Right atrium auricular region (tissue), 2 donors: ENCODE measurements around the gene CDH24. TPM values are rescaled to one million over a fixed set of nuclear protein-coding genes. Genes with fewer than 3 reads are reported as not detected.

Source experiments
- DNase-seq: peaks from one replicate; pipeline ENCODE4 v3.0.0-alpha.2; 2019; ENCODE audit warnings: low spot score
- H3K27ac ChIP-seq, 2 donors: fragments of 200-600 bp; sonication (generic); 1 replicate in 1 of 2; 2 replicates in 1 of 2; pipeline ENCODE4 v1.5.1; 2016 to 2019
- H3K27me3 ChIP-seq, 2 donors: fragments of 200-600 bp; sonication (generic); one replicate each; pipeline versions ENCODE4 v1.5.1 to v1.6.0; 2017 to 2019
- H3K36me3 ChIP-seq: fragments of 200-600 bp; sonication (generic); one replicate; pipeline ENCODE4 v1.5.1; 2016
- H3K4me1 ChIP-seq, 2 donors: fragments of 200-600 bp; sonication (generic); one replicate each; pipeline versions ENCODE4 v1.5.1 to v1.6.0; 2017 to 2019
- H3K4me3 ChIP-seq, 2 donors: fragments of 200-600 bp; sonication (generic); 1 replicate in 1 of 2; 2 replicates in 1 of 2; pipeline ENCODE4 v1.5.1; 2017 to 2019; ENCODE audit warnings: mild to moderate bottlenecking in 1 of 2, moderate library complexity in 1 of 2
- H3K9me3 ChIP-seq, 2 donors: fragments of 200-600 bp; sonication (generic); one replicate each; pipeline ENCODE4 v1.5.1; 2019
- CTCF ChIP-seq, 2 donors: fragments of 200-600 bp; sonication (generic); IDR thresholded peaks; one replicate each; pipeline ENCODE4 v1.5.1; 2019; ENCODE audit warnings: antibody characterized with exemption in 2 of 2
- total RNA-seq, 2 donors: library from RNA; depleted of rRNA; stranded (reverse); fragments of >200 nt; gene quantifications; one replicate each; pipeline ENCODE4 v1.1.0, GENCODE V29; 2016

The CDH24 gene
- total RNA-seq, 2 donors from 2014 or later, result 1.3 to 1.4 TPM

GRCh38 chr14:23045419-23046357 is 11.6 kb downstream of the CDH24 start:
- H3K36me3 ChIP-seq, result no peaks in the 10 kb centered on the region
- no peak for TF ChIP-seq CTCF (IDR thresholded peaks at IDR 0.05)
- no peak overlapping the region for H3K4me3 ChIP-seq
- H3K27ac ChIP-seq, result peak overlapping the region in 1 of 2 donors; percentile 35
- no peaks in the 10 kb centered on the region for H3K27me3 ChIP-seq
- H3K9me3 ChIP-seq, result no peaks in the 10 kb centered on the region
- no peak for DNase-seq
- H3K4me1 ChIP-seq, result peaks cover 0 to 9% of the 10 kb centered on the region in 2 donors

GRCh38 chr14:23044840-23045239 is 12.5 kb downstream of the CDH24 start:
- Histone ChIP-seq H3K4me1 (peaks cover 0 to 9% of the 10 kb centered on the region in 2 donors), H3K27me3 (no peaks in the 10 kb centered on the region), H3K27ac (peak overlapping the region in 1 of 2 donors; percentile 35), H3K9me3 (no peaks in the 10 kb centered on the region), H3K36me3 (no peaks in the 10 kb centered on the region), H3K4me3 (no peak overlapping the region)
- DNase-seq, result no peak
- no peak for TF ChIP-seq CTCF (IDR thresholded peaks at IDR 0.05)

GRCh38 chr14:23043754-23044153 is 13.6 kb downstream of the CDH24 start:
- no peak for DNase-seq
- Histone ChIP-seq H3K4me1 (peaks cover 0 to 9% of the 10 kb centered on the region in 2 donors), H3K4me3 (no peak overlapping the region), H3K9me3 (no peaks in the 10 kb centered on the region), H3K27me3 (no peaks in the 10 kb centered on the region), H3K36me3 (no peaks in the 10 kb centered on the region), H3K27ac (no peak overlapping the region)
- no peak for TF ChIP-seq CTCF (IDR thresholded peaks at IDR 0.05)

- no peak overlapping the region for H3K4me3 ChIP-seq
- H3K36me3 ChIP-seq, result no peaks in the 10 kb centered on the region
- peaks cover 0 to 9% of the 10 kb centered on the region in 2 donors for H3K4me1 ChIP-seq
- DNase-seq, result no peak
- no peaks in the 10 kb centered on the region for H3K9me3 ChIP-seq
- no peak for TF ChIP-seq CTCF (IDR thresholded peaks at IDR 0.05)
- H3K27ac ChIP-seq, result no peak overlapping the region
- H3K27me3 ChIP-seq, result no peaks in the 10 kb centered on the region
Measured at GRCh38 chr14:23043145-23043544, 14.2 kb downstream of the CDH24 start.

- H3K4me3 ChIP-seq, result no peak within 1 kb of the TSS
- no peak within 1 kb of the TSS for H3K27ac ChIP-seq
- H3K36me3 ChIP-seq, result no peaks in the 10 kb centered on the region
- no peaks in the 10 kb centered on the region for H3K9me3 ChIP-seq
- no peaks in the 10 kb centered on the region for H3K27me3 ChIP-seq
- peaks cover 0 to 9% of the 10 kb centered on the region in 2 donors for H3K4me1 ChIP-seq
- no peak for TF ChIP-seq CTCF (IDR thresholded peaks at IDR 0.05)
- DNase-seq, result no peak
Measured at GRCh38 chr14:23042162-23042965, 15.0 kb downstream of the CDH24 start, which contains the start of gene PSMB11. Gene PSMB11, plus strand, starts transcription at chr14:23042212. Its CDS starts 14 bp downstream, at chr14:23042226.
